Natural killer cell (primary cell): ENCODE measurements around the gene NAV2. TPM values are rescaled to one million over a fixed set of nuclear protein-coding genes. Genes with fewer than 3 reads are reported as not detected.

Experiments
- ATAC-seq, 3 donors: fragments of 150-1000 bp in 2 of 3; fragments of 200-7000 bp in 1 of 3; cut with Tn5 transposase; 1 replicate in 1 of 3; 2 replicates in 2 of 3; pipeline ENCODE4 v1.10.0; 2021; ENCODE audit warnings: mild to moderate bottlenecking in 2 of 3, moderate library complexity in 2 of 3
- DNase-seq, 2 donors: peaks; one replicate each; pipeline versions ENCODE4 v3.0.0 to v3.0.0-alpha.2; 2013 to 2021; ENCODE audit warnings: mixed read lengths in 1 of 2
- H3K27ac ChIP-seq: one replicate; pipeline ENCODE4 v1.5.1; 2013; ENCODE audit warnings: mild to moderate bottlenecking, low read length
- H3K27me3 ChIP-seq: one replicate; pipeline ENCODE4 v1.6.1; 2013; ENCODE audit warnings: low read length; ENCODE audit not compliant: control insufficient read depth, insufficient read depth
- H3K36me3 ChIP-seq: one replicate; pipeline ENCODE4 v1.6.1; 2013; ENCODE audit warnings: low read length; ENCODE audit not compliant: control insufficient read depth, insufficient read depth
- H3K4me1 ChIP-seq: one replicate; pipeline ENCODE4 v1.6.1; 2013; ENCODE audit warnings: low read length; ENCODE audit not compliant: control insufficient read depth, insufficient read depth
- H3K4me3 ChIP-seq: one replicate; pipeline ENCODE4 v1.5.1; 2013; ENCODE audit warnings: low read length
- H3K9me3 ChIP-seq: one replicate; pipeline ENCODE4 v1.6.1; 2013; ENCODE audit warnings: low read length; ENCODE audit not compliant: control insufficient read depth, insufficient read depth
- H3K27ac Mint-ChIP-seq, 2 donors: one replicate each; pipeline ENCODE4 v1.8.0; 2022; ENCODE audit warnings: mild to moderate bottlenecking in 2 of 2, mixed read lengths in 2 of 2, moderate library complexity in 1 of 2
- H3K27me3 Mint-ChIP-seq, 2 donors: one replicate each; pipeline ENCODE4 v1.8.0; 2022; ENCODE audit warnings: low read depth in 2 of 2, mixed read lengths in 2 of 2
- H3K36me3 Mint-ChIP-seq: one replicate; pipeline ENCODE4 v1.8.0; 2022; ENCODE audit warnings: mixed read lengths
- H3K4me1 Mint-ChIP-seq, 2 donors: one replicate each; pipeline ENCODE4 v1.8.0; 2022; ENCODE audit warnings: mixed read lengths in 2 of 2
- H3K4me3 Mint-ChIP-seq: one replicate; pipeline ENCODE4 v1.8.0; 2022; ENCODE audit warnings: mild to moderate bottlenecking, moderate library complexity, mixed read lengths
- H3K9me3 Mint-ChIP-seq, 2 donors: one replicate each; pipeline ENCODE4 v1.8.0; 2022; ENCODE audit warnings: mixed read lengths in 2 of 2
- WGBS: methylation state at CpG from one replicate; pipeline ENCODE4 v1.1.7; 2013; ENCODE audit warnings: missing lambda C conversion rate; ENCODE audit not compliant: insufficient coverage; 5-methylcytosine and 5-hydroxymethylcytosine counted together
- intact Hi-C: fragments of 100-400 bp; cut with micrococcal nuclease; formaldehyde crosslinking; loops from one replicate; pipeline ENCODE4 v1.14.2; 2022
- total RNA-seq, 4 donors: library from RNA; stranded (reverse); fragments of 120-200 nt in 1 of 4; gene quantifications; one replicate each; pipeline versions ENCODE4 v1.2.3 to v1.2.4, GENCODE V29; 2013 to 2022
- TF ChIP-seq, protein P1 (sequence below): fragments of 200-600 bp; IDR thresholded peaks from one replicate; pipeline ENCODE4 v1.8.0; 2022; ENCODE audit warnings: antibody characterized with exemption

Gene NAV2
- total RNA-seq, 3 donors from 2014 or later (not counting 1 experiment from before 2014, with no cell fraction given), result 0.14 to 1.6 (median 0.43) TPM

- Mint-ChIP-seq H3K27me3 (peaks cover 42 to 63% of the 10 kb centered on the region in 2 donors), H3K4me1 (peaks cover 23 to 26% of the 10 kb centered on the region in 2 donors), H3K27ac (no peak overlapping the region), H3K36me3 (no peaks in the 10 kb centered on the region), H3K4me3 (no peak overlapping the region), H3K9me3 (no peaks in the 10 kb centered on the region)
- no peaks in the 10 kb centered on the region for H3K9me3 ChIP-seq
- no peaks in the 10 kb centered on the region for H3K36me3 ChIP-seq
- H3K27ac ChIP-seq, result no peak overlapping the region
- H3K27me3 ChIP-seq, result peaks cover 21% of the 10 kb centered on the region
- WGBS, result 90% methylated on average over 6 of the region's 7 CpGs
- TF ChIP-seq, protein P1, sequence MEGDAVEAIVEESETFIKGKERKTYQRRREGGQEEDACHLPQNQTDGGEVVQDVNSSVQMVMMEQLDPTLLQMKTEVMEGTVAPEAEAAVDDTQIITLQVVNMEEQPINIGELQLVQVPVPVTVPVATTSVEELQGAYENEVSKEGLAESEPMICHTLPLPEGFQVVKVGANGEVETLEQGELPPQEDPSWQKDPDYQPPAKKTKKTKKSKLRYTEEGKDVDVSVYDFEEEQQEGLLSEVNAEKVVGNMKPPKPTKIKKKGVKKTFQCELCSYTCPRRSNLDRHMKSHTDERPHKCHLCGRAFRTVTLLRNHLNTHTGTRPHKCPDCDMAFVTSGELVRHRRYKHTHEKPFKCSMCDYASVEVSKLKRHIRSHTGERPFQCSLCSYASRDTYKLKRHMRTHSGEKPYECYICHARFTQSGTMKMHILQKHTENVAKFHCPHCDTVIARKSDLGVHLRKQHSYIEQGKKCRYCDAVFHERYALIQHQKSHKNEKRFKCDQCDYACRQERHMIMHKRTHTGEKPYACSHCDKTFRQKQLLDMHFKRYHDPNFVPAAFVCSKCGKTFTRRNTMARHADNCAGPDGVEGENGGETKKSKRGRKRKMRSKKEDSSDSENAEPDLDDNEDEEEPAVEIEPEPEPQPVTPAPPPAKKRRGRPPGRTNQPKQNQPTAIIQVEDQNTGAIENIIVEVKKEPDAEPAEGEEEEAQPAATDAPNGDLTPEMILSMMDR, result no peak
- peaks cover 14% of the 10 kb centered on the region for H3K4me1 ChIP-seq
- no peak for ATAC-seq
- intact Hi-C loops, result no loop called here
- no peak for DNase-seq
- H3K4me3 ChIP-seq, result no peak overlapping the region
These were observed 262.9 kb downstream of the NAV2 start for GRCh38 chr11:19975414-19975990.

DNA sequence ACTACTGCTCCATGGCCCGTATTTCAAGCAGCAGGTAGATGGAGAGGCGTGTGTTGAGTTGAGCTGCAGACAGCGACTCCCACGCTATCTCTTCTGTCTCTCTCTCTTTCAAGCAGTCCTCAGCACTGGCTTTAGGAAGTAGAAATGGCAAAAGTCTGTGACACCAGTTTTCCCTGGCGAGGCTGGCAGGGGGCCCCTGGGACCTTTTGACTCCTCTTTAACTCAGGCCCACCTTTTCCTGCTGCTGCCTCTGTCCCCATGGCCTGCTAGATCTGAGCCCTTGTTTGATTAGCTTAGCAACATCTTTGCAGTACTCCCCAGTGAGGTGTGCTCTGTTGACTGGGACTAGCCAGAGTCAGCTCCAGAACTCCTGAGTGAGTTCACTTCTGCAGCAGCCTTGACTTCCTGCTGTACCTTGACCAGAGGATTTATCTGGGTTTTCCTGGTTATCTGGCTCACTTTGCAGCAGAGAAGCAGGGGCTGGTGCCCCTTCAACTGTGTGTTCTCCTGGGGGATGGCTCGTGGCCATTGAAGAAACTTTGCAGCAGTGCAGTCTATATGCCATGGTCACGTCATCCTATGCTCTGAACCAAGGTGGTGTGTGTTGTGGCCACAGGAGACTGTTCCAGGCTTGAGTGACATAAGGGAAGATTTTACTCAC, 263.8 kb downstream of the NAV2 start:
- H3K4me3 Mint-ChIP-seq, result no peak overlapping the region
- Histone ChIP-seq H3K36me3 (no peaks in the 10 kb centered on the region), H3K4me1 (peaks cover 8% of the 10 kb centered on the region), H3K27me3 (peaks cover 21% of the 10 kb centered on the region), H3K4me3 (no peak overlapping the region), H3K27ac (no peak overlapping the region), H3K9me3 (no peaks in the 10 kb centered on the region)
- no peak for ATAC-seq
- H3K36me3 Mint-ChIP-seq, result no peaks in the 10 kb centered on the region
- H3K27me3 Mint-ChIP-seq, result peaks cover 42 to 69% of the 10 kb centered on the region in 2 donors
- H3K4me1 Mint-ChIP-seq, result peaks cover 14 to 17% of the 10 kb centered on the region in 2 donors
- intact Hi-C loops, result no loop called here
- H3K9me3 Mint-ChIP-seq, result no peaks in the 10 kb centered on the region
- no peak for DNase-seq
- no peak overlapping the region for H3K27ac Mint-ChIP-seq
- TF ChIP-seq, protein P1, result no peak
- 87% methylated on average over 7 of the region's 7 CpGs for WGBS

- 96% methylated on average over 9 of the region's 9 CpGs for WGBS
- DNase-seq (no peak), ATAC-seq (no peak)
- Histone ChIP-seq H3K4me3 (no peak overlapping the region), H3K27ac (no peak overlapping the region), H3K27me3 (peaks cover 21% of the 10 kb centered on the region), H3K36me3 (no peaks in the 10 kb centered on the region), H3K9me3 (no peaks in the 10 kb centered on the region), H3K4me1 (no peaks in the 10 kb centered on the region)
- H3K27ac Mint-ChIP-seq, result no peak overlapping the region
- no peaks in the 10 kb centered on the region for H3K36me3 Mint-ChIP-seq
- H3K27me3 Mint-ChIP-seq, result peaks cover 42 to 79% of the 10 kb centered on the region in 2 donors
- no peak overlapping the region for H3K4me3 Mint-ChIP-seq
- TF ChIP-seq, protein P1, result no peak
- no peaks in the 10 kb centered on the region for H3K9me3 Mint-ChIP-seq
- intact Hi-C loops, result no loop called here
- H3K4me1 Mint-ChIP-seq, result peaks cover 0 to 2% of the 10 kb centered on the region in 2 donors
These were observed 265.3 kb downstream of the NAV2 start for GRCh38 chr11:19977941-19978340.
